Fibroblast of the conjunctiva (primary cell): ENCODE measurements around the gene USP34.

Experiments
- DNase-seq: peaks from one replicate; pipeline ENCODE4 v3.0.0-alpha.2; 2010; ENCODE audit warnings: low read depth

Gene USP34

GRCh38 chr2:61295981-61296380, 174.9 kb downstream of the USP34 start:
- DNase-seq = no peak

- no peak for DNase-seq
These were observed 178.9 kb downstream of the USP34 start for GRCh38 chr2:61291851-61292575.

DNA sequence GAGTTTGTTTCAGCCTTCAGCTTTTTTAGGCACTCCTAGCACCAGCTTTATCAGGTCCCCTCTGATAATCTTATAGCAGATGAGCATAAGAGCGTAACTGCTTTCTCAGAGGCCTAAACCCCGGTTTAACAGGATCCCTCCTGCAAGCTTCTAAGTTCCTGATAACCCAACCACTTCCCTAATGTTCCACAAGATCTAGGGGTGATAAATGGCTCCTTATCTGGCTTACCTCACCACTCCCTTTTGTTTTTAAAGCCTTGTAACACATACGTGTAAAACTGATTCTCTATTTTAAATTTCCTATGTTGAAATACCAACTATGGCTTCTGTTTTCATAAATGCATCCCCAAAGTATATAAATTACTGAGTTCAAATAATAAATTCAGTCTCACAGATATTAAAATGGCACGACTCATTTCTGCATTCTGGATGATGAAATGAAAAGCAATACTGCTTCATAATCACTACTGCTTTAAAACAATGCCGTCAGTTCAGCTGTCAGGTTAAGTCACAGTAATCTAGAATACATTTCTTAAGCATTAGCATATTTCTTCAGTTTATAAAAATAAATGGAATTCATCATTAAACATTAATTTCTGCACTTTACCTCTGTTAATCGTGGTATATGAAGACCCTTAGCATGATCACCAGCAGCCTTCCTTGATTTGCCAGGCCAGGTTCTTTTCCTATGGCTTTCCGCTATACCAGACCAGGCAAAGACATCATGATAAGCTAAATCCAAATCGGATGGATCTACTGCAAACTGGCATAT, 182.6 kb downstream of the USP34 start:
- peak; percentile 20 for DNase-seq

DNA sequence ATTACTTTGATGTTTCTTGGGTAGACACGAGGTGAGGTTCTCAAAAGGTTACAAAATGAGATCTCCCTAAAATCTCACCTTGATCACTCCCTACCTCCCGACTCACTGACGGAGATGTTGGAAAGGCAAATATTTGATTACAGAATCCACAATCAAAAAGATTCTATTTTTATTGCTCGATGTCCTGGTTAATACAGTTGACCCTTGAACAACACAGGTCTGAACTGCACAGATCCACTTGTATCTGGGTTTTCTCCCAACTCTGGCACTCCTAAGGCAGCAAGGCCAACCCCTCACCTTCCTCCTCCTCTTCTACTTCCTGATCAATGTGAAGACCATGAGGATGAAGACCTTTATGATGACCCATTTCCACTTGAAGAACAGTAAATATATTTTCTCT, 183.6 kb downstream of the USP34 start:
- DNase-seq = no peak

GRCh38 chr2:61283443-61284160, 187.3 kb downstream of the USP34 start:
- DNase-seq = no peak

GRCh38 chr2:61282104-61282590, 188.7 kb downstream of the USP34 start:
- no peak for DNase-seq

DNA sequence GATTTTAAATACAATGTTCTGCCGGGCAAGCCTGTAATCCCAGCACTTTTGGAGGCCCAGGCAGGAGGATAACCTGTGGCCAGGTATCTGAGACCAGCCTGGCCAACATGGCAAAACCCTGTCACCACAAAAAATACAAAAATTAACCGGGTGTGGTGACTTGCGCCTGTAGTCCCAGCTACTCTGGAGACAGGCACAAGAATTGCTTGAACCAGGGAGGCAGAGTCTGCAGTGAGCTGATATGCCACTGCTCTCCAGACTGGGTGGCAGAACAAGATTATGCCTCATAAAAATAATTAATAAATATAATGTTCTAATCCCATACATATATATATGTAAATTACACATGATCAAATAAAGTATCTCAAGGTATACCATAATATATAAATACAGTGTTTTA, 189.6 kb downstream of the USP34 start:
- DNase-seq = no peak

- no peak for DNase-seq
These were observed 193.1 kb downstream of the USP34 start for GRCh38 chr2:61277756-61278155.

- no peak for DNase-seq
These were observed 195.2 kb downstream of the USP34 start for GRCh38 chr2:61275575-61276184.

DNA sequence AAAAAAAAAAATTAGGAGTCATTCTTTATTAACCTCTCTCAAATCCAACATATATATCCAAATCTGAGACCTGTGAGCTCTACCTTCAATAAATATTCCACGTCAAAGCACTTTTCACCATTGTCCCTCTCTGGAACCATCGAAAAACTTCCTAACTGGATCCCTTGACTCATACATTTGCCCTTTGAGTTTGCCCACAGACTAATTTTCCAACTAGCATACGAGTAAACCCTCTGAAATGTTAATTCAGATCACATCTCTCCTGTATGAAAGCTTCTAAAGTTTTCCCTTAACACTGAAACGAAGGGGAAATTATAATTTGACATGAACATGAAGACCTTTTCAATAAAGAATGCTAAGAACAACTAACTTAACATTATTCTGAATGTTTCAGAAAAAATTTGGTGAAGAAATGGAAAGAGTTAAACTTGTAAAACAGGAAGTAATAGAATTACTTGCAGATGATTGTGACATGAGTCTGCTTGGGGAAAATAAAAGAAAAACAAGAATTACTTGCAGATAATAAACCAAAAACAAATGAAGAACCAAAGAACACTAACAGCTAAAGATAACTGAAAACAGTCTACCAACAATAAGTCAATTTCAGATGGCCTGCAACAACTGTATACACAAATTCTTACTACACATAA, 198.3 kb downstream of the USP34 start:
- DNase-seq = no peak

DNA sequence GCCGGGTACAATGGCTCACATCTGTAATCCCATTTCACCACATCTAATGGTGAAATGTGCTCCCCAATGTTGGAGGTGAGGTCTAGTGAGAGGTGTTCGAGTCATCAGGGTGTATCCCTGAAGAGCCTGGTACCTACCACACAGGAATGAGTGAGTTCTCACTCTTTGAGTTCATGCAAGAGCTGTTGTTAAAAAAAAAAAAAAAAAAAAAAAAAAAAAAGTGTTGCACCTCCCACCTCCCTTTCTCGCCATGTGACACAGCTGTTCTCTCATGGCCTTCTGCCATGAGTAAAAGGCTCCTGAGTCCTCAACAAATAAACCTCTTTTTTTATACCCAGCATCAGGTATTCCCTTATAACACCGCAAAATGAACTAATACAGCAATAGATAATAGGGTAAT, 202.6 kb downstream of the USP34 start:
- DNase-seq = no peak

DNA sequence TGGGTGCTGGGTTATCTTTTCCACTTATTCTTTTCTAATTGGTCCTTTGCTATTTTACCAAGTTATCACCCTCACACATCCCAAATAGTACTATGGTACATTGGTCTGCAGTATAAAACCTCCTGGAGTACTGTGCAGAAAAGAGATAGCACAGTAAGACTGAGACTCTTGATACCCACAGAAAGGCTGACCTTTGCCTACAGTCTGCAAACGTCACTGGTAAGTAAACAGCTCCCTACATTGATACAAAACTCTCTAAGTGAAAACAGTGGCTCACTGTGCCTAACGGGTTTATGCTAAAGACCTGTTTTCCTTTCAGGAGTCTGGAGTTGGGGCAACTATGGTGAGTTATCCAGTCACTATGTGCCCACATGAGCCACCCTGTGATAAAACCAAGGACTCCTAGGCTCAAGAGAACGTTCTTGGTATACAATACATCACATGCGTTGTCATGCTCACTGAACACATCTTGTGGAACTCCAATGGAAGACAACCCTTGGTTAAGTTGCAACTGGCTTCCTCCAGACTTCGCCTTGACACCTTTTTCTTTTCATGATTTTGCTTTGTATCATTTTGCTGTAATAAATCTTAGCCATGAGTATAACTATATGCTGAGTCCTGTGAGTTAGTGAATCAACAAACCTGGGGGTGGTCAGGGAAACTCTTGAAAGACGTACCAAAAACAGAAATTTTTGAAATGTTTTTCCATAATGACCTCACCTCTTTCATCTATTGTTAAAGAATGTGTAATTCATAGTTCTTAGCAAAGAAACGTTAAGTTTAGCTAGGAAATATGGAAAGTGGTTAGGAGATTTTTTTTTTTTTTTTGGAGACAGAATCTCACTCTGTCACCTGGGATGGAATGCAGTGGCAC, 204.0 kb downstream of the USP34 start:
- DNase-seq = no peak

DNA sequence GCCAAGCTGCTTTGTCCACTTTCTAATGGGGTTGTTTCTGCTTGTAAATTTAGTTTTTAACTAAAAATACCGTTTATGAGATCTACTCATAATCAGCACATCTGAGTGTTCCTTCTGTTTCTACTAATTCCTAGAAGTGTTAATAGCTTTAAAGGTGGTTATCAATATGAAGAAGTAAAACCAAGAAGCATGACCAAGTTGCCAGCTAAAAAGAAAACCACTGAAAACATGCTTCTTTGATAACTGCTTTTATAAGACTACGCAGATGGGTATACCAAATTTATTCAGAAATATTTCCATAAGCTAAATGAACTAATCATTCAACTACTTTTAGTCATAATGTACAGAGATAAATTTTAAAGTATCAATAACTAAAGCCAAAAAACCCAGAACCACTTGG, 207.1 kb downstream of the USP34 start:
- DNase-seq = no peak

GRCh38 chr2:61262699-61263098, 208.2 kb downstream of the USP34 start:
- DNase-seq = no peak

- no peak for DNase-seq
These were observed 213.4 kb downstream of the USP34 start for GRCh38 chr2:61257446-61257845.

DNA sequence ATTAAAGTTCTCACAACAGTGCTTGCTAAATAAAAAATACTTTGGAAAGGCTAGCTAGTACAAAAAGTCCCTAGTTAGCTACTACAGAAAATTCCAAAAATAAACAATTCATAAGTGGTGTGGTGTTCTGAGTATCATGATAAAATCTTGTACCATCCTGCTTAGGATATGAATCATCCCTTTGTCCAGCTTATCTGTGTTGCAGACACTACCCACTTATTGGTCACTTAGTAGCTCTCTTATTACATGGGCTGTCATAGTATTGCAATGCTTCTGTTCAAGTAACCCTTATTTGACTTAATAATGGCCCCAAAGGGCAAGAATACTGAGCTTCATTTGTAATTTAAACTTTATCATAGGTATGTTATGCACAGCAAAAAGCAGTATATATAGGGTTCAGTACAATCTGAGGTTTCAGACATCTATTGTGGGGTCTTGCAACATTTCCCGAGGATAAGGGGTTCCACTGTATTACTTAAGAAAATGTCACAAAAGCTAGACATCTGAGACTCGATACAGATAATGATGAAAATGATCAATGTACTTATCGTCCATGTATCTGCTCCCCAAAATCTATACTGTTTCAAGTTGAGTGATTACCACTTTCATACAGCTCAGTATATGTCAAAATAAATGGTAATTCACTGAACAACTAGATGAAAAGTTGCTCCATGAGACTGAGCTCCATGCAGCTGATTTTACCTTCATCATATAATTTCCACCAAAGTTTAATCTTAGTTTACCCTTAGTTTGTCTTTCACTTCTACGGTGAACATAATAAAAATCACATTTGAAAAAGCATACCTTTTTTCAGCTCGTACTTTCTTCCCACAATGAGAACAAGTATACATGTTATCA, 215.1 kb downstream of the USP34 start:
- DNase-seq = peak; percentile 74

DNA sequence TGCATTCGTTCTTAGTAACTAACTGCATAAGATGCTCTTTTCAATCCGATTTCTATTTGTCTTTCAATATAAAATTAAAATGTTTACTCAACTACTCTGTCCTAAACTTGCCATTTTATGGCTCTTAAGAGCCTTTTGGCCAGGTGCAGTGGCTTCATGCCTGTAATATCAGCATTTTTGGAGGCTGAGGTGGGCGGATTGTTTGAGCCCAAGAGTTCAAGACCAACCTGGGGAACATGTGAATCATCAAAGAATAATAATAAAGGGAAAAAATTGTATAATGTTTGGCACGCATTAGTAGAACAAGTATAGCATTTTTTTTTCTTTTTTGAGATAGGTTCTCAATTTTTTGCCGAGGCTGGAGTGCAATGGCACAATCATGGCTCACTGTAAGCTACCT, 216.4 kb downstream of the USP34 start:
- DNase-seq = no peak

DNA sequence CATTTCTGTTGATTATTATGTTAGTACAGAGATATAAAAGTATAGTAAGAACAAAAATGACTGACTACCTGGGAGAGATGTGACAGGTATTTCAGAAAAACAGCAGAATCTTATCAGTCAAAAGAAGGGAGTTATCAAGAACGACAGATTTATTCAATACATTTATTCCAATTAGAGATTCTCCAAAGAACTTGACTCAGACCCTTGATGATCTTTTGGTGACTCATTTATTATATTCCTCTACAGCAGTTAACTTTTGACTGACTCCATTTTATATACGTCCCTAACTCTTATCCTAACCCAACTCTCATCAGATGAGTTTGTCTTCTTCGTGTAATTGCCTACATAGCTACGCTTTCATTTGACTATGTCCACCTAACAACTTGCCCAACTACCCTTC, 217.8 kb downstream of the USP34 start:
- no peak for DNase-seq

DNA sequence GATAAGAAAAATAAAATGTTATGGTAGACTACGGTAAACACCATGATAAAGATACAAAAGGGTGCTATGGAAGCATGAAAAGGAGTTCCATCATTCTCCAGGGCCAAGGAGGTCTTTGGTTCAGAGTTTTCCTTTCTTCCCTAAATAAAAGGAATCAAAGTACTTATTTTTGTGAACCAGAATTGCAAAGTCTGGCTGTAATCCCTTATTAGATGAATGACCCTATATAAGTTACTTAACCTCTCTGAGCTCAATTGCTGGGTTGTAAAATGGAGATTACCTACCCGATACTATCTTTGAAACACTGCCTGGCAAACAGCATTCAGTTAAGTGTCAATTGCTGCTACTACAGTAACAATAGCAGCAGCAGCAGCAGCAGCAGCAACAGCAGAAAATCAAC, 218.9 kb downstream of the USP34 start:
- no peak for DNase-seq

- DNase-seq = no peak
These were observed 221.3 kb downstream of the USP34 start for GRCh38 chr2:61249521-61250071.
